Neural cell (in vitro differentiated cells): ENCODE measurements around the gene EIF5. TPM values are rescaled to one million over a fixed set of nuclear protein-coding genes. Genes with fewer than 3 reads are reported as not detected.

ENCODE experiments used
- H2AFZ ChIP-seq: fragments of 200-600, 300-800 bp; sonication (generic), shearing (Covaris generic); 2 replicates; pipeline ENCODE4 v1.6.0; 2014; ENCODE audit warnings: low read depth, mild to moderate bottlenecking, antibody characterized with exemption, low read length, moderate library complexity
- H3F3A ChIP-seq: fragments of 200-600 bp; shearing (Covaris generic); 2 replicates; pipeline ENCODE4 v1.6.1; 2016; ENCODE audit warnings: mild to moderate bottlenecking, moderate library complexity, mixed read lengths, antibody characterized with exemption, low read length; ENCODE audit not compliant: insufficient read depth, poor library complexity, severe bottlenecking
- H3K27ac ChIP-seq: fragments of 200-600, 300-800 bp; sonication (generic), shearing (Covaris generic); 2 replicates; pipeline ENCODE4 v1.5.1; 2014; ENCODE audit warnings: mild to moderate bottlenecking, low read length, moderate library complexity
- H3K27me3 ChIP-seq: fragments of 300-800, 200-600 bp; sonication (generic), shearing (Covaris generic); 2 replicates; pipeline ENCODE4 v1.6.0; 2014; ENCODE audit warnings: mild to moderate bottlenecking, low read depth, low read length, moderate library complexity; ENCODE audit not compliant: insufficient read depth
- H3K36me3 ChIP-seq: fragments of 300-800, 200-600 bp; sonication (generic), shearing (Covaris generic); 2 replicates; pipeline ENCODE4 v1.5.1; 2014; ENCODE audit warnings: mild to moderate bottlenecking, antibody characterized with exemption, low read length, moderate library complexity; ENCODE audit not compliant: insufficient read depth
- H3K4me2 ChIP-seq: fragments of 300-800, 200-600 bp; sonication (generic), shearing (Covaris generic); 2 replicates; pipeline ENCODE4 v1.6.0; 2014; ENCODE audit warnings: mild to moderate bottlenecking, low read length
- H3K4me3 ChIP-seq: fragments of 300-800, 200-600 bp; sonication (generic), shearing (Covaris generic); 2 replicates; pipeline ENCODE4 v1.5.1; 2014; ENCODE audit warnings: mild to moderate bottlenecking, low read length, moderate library complexity
- H3K79me2 ChIP-seq: fragments of 200-600 bp; shearing (Covaris generic); replicated peaks from 2 replicates; pipeline ENCODE4 v1.6.0; 2014; ENCODE audit warnings: mild to moderate bottlenecking, low read length, moderate library complexity; ENCODE audit not compliant: insufficient read depth
- H3K9ac ChIP-seq: fragments of 300-800, 200-600 bp; sonication (generic), shearing (Covaris generic); 2 replicates; pipeline ENCODE4 v1.6.1; 2016; ENCODE audit warnings: mild to moderate bottlenecking, low read length, mixed read lengths
- H3K9me2 ChIP-seq: fragments of 200-600 bp; shearing (Covaris generic); 2 replicates; pipeline ENCODE4 v1.6.1; 2016; ENCODE audit warnings: mild to moderate bottlenecking, low read length, mixed read lengths; ENCODE audit not compliant: insufficient read depth
- H3K9me3 ChIP-seq: fragments of 200-600, 300-800 bp; sonication (generic), shearing (Covaris generic); 2 replicates; pipeline ENCODE4 v1.6.1; 2016; ENCODE audit warnings: mild to moderate bottlenecking, mixed run types, low read length, moderate library complexity, mixed read lengths
- H4K20me1 ChIP-seq: fragments of 200-600 bp; shearing (Covaris generic); 2 replicates; pipeline ENCODE4 v1.6.1; 2016; ENCODE audit warnings: mild to moderate bottlenecking, mixed run types; ENCODE audit not compliant: insufficient read depth
- EP300 ChIP-seq: fragments of 450-650 bp; conservative IDR thresholded peaks from 2 replicates; pipeline ENCODE4 v1.6.1; 2014; ENCODE audit warnings: antibody characterized with exemption, mild to moderate bottlenecking, moderate library complexity; ENCODE audit not compliant: poor library complexity, severe bottlenecking
- EZH2 ChIP-seq: fragments of 200-600, 300-800 bp; shearing (Covaris generic), sonication (generic); IDR thresholded peaks from 2 replicates; pipeline ENCODE4 v1.6.1; 2014; ENCODE audit warnings: antibody characterized with exemption, low read length, borderline replicate concordance, mild to moderate bottlenecking; ENCODE audit not compliant: insufficient read depth, poor library complexity, severe bottlenecking
- MXI1 ChIP-seq: fragments of 450-650 bp; conservative IDR thresholded peaks from 2 replicates; pipeline ENCODE4 v1.6.1; 2014; ENCODE audit warnings: antibody characterized with exemption, mild to moderate bottlenecking; ENCODE audit not compliant: poor library complexity, severe bottlenecking
- POLR2AphosphoS5 ChIP-seq: IDR thresholded peaks from 2 replicates; pipeline ENCODE4 v1.6.1; 2012
- RAD21 ChIP-seq: fragments of 450-650 bp; conservative IDR thresholded peaks from 2 replicates; pipeline ENCODE4 v1.6.1; 2014; ENCODE audit warnings: antibody characterized with exemption, mild to moderate bottlenecking, moderate library complexity
- REST ChIP-seq: IDR thresholded peaks from 2 replicates; pipeline ENCODE4 v1.6.1; 2012; ENCODE audit warnings: borderline replicate concordance
- SMC3 ChIP-seq: fragments of 450-650 bp; conservative IDR thresholded peaks from 2 replicates; pipeline ENCODE4 v1.6.1; 2014; ENCODE audit warnings: antibody characterized with exemption, mild to moderate bottlenecking, moderate library complexity; ENCODE audit not compliant: poor library complexity
- TAF1 ChIP-seq: IDR thresholded peaks from 2 replicates; pipeline ENCODE4 v1.6.1; 2012; ENCODE audit warnings: low read depth
- polyA plus RNA-seq: library from polyadenylated mRNA; depleted of rRNA; stranded (reverse); fragments of >200 nt; gene quantifications from 2 replicates; pipeline ENCODE4 v1.2.3, GENCODE V29; 2014
- TF ChIP-seq, protein P1 (sequence below): fragments of 450-650 bp; IDR thresholded peaks from 2 replicates; pipeline ENCODE4 v1.5.1; 2014; ENCODE audit warnings: antibody characterized with exemption, mild to moderate bottlenecking, moderate library complexity; ENCODE audit not compliant: poor library complexity, severe bottlenecking

EIF5 gene
- polyA plus RNA-seq, 1 donor from 2014 or later, result 188 TPM

GRCh38 chr14:103326078-103326477 lies 8.0 kb upstream of the EIF5 start:
- Histone ChIP-seq H3K27me3 (no peaks in the 10 kb centered on the region), H4K20me1 (no peaks in the 10 kb centered on the region), H3K36me3 (no peaks in the 10 kb centered on the region), H3K9me2 (no peaks in the 10 kb centered on the region), H3F3A (no peaks in the 10 kb centered on the region), H3K9ac (no peak overlapping the region), H3K79me2 (no peaks in the 10 kb centered on the region), H3K4me2 (no peak overlapping the region), H3K27ac (no peak overlapping the region), H3K9me3 (no peaks in the 10 kb centered on the region), H2AFZ (no peak overlapping the region), H3K4me3 (no peak overlapping the region)
- TF ChIP-seq MXI1 (no peak), RAD21 (no peak), TAF1 (no peak), POLR2AphosphoS5 (no peak), SMC3 (no peak), EZH2 (no peak), EP300 (no peak), REST (no peak)
- TF ChIP-seq, protein P1, sequence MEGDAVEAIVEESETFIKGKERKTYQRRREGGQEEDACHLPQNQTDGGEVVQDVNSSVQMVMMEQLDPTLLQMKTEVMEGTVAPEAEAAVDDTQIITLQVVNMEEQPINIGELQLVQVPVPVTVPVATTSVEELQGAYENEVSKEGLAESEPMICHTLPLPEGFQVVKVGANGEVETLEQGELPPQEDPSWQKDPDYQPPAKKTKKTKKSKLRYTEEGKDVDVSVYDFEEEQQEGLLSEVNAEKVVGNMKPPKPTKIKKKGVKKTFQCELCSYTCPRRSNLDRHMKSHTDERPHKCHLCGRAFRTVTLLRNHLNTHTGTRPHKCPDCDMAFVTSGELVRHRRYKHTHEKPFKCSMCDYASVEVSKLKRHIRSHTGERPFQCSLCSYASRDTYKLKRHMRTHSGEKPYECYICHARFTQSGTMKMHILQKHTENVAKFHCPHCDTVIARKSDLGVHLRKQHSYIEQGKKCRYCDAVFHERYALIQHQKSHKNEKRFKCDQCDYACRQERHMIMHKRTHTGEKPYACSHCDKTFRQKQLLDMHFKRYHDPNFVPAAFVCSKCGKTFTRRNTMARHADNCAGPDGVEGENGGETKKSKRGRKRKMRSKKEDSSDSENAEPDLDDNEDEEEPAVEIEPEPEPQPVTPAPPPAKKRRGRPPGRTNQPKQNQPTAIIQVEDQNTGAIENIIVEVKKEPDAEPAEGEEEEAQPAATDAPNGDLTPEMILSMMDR, result no peak

DNA sequence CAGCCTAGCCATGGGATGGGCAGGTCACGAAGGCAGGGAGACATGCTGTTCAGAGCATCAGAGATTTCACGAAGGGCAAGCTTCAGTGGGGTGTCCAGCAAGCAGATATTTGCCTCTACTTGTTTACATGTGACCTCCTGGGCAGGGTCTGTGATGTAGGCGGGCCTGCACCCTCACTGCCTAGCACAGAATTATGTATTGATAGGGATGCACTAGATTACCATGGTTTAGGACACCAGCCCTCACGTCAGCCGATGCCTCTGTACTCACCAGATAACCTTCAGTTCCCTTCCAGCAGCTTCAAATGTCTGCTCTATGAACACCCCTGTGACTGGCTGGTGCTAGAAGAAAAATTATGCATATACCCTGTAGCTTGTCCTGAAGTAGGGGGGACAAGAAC lies 5.1 kb upstream of the EIF5 start:
- Histone ChIP-seq H3K4me2 (no peak overlapping the region), H3K27ac (no peak overlapping the region), H2AFZ (no peak overlapping the region), H3K36me3 (no peaks in the 10 kb centered on the region), H3F3A (peaks cover 3% of the 10 kb centered on the region), H3K9ac (no peak overlapping the region), H3K79me2 (no peaks in the 10 kb centered on the region), H4K20me1 (no peaks in the 10 kb centered on the region), H3K9me2 (no peaks in the 10 kb centered on the region), H3K4me3 (no peak overlapping the region), H3K9me3 (no peaks in the 10 kb centered on the region), H3K27me3 (no peaks in the 10 kb centered on the region)
- TF ChIP-seq TAF1, result no peak
- TF ChIP-seq POLR2AphosphoS5, result no peak
- no peak for TF ChIP-seq EZH2
- no peak for TF ChIP-seq EP300
- no peak for TF ChIP-seq REST
- TF ChIP-seq, protein P1, result no peak
- no peak for TF ChIP-seq RAD21
